NOMO-1 treated with DMSO at 0.1 percent for 48 hours (cell line): ENCODE results near the gene URB1.
"Not testable (repeated sequence)": the region's sequence is repeated elsewhere in the genome, so short reads cannot be mapped to it uniquely, and the experiment has no call there.

ENCODE experiments used
- DNase-seq: peaks from one replicate; lab custom pipeline; 2025; ENCODE audit not compliant: unreplicated experiment; lab: John Stamatoyannopoulos, UW

URB1 gene

DNA sequence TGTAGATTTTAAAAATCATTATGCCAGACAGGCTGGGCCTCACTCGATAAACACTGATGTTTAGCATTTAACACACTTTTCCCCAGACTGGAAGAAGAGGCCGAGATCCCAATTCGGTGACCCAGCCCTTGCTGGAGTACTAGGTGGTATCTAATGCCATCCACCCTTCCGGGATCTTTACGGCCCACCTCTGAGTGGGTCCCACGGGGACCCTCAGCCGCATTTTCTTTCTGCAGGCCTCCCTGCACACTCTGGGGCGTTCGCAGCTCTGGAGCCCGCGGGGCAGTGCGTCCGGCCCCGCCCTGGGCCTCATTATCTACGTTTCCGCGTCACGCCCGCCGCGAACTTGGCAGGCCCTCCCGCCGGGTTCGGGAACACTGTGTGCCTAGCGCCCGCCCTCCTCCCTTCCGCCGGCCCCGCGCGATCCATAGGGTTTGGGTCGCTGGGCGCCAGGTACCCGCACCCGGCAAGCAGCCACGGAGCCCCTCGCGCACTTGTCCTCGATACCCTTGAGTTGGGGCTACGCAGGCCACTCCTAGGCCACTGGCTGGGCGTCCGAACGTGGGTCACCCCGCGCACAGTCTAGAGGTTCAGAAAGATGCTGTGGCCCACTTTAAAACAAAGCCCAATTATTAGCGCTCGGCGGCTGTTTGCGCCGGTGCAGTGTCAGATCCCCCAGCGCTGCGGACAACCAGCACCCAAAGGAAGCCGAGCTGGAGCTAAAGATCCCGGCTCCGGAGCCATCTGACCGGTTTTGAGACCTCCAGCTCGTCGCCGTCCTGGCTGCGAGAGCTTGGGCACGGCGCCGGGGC lies 18.7 kb upstream of the URB1 start:
- DNase-seq, result peak; percentile 35

DNA sequence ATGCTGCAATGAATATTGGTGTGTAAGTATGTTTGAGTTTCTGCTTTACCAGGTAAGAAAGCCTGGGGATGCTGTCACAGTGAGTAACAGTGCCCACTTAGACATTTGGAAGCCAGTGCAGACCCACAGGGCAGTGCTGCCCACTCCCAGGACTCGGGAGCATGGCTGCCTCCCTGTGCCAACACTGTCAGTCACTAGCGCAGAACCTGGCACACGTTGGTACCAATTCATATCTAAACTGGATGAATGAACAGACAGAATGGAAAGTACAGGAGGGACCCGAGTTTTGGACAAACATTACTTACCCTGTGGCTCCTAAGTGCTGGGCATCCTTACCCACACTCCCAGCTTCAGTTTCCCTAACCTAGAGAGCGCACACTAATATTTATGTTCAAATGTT lies 18.1 kb upstream of the URB1 start:
- no peak for DNase-seq

DNA sequence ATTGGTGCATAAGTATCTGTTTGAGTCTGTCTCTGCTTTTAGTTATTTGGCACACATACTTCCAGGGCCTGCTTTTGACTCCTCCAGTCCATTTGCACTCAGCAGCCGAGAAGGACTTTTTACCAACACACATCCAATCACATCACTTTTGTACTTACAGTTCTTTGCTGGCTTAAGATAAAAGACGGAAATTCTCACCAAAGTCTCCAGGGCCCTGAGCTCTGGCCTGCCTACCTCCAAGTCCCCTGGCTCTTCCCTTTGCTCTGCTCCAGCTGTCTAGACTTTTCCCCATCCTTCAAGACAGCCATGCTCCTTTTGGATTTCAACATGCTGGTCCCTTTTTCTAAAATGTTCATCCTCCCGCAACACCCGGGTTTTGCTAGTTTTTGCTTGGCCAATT lies 17.5 kb upstream of the URB1 start:
- DNase-seq, result no peak

DNA sequence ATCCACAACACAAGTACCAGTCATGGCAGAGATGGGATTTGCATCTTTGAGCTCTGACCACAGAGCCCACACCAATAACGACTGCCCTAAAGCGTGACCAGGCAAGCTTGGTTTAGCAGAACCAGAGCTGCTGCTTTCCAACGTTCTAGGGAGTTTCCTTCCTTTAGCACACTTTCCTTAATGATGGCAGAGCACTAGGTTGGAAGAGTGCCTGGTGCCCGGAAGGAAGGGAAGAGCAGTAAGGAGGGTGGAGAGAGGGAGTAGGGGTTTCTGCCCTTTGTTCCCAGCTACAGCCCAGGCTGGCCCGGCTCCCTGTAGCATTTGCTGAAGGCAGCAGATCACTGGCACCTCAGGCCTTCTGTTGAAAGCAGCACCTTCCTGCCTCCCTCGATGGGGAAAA lies 13.6 kb upstream of the URB1 start:
- no peak for DNase-seq

- DNase-seq, result peak; percentile 48
Observed at GRCh38 chr21:32403201-32403777, 10.5 kb upstream of the URB1 start.

DNA sequence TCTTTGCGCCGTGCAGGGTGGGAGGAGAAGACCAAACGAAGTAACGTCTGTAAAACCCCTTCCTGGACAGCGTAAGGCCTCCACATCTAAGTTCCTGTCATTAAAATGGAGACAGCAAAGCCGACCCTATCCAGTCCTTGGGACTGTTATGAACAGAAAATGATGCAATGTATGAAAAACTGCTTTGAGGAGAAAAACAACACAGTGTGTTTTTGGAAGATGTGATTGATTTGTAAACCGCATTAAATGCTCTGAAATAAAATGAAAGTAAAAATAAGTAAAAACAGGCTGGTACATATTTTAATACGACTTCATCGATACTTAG lies 827 bp upstream of the URB1 start:
- DNase-seq, result peak; percentile 79

DNA sequence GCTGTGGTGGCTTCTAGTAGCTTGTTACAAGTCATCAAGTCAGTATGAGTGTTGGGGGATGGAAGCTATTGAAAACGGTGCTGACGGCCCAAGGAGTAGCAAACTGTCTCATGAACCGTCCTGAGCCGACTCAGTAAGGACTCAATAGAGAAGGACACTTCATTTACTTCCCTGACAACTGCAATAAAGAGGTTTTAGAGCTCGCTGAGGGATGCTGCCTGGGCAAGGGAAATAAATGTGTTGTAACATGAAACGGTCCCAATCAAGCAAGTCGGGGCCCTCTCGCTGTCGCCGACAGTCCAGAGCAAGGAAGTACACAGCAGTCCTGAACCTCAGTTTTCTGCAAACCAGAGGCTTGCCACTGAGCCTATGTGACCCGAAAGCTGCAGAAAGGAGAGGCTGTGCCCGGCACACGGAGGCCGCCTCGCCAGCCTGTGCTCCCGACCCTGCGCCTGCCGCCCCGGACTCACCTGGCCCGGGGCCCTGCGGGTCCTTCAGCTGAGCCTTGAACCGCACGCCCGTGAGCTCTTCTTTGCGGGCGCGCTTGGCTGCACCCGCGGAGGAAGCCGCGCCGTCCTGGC lies 423 bp downstream of the URB1 start:
- DNase-seq, result peak; percentile 13

- no peak for DNase-seq
Observed at GRCh38 chr21:32391755-32392154, 1.1 kb downstream of the URB1 start.

DNA sequence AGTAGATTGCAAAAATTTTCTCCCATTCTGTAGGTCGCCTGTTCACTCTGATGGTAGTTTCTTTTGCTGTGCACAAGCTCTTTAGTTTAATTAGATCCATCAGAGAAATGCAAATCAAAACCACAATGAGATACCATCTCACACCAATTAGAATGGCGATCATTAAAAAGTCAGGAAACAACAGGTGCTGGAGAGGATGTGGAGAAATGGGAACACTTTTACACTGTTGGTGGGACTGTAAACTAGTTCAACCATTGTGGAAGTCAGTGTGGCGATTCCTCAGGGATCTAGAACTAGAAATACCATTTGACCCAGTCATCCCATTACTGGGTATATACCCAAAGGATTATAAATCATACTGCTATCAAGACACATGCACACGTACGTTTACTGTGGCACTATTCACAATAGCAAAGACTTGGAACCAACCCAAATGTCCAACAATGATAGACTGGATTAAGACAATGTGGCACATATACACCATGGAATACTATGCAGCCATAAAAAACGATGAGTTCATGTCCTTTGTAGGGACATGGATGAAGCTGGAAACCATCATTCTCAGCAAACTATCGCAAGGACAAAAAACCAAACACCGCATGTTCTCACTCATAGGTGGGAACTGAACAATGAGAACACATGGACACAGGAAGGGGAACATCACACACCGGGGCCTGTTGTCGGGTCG lies 2.1 kb downstream of the URB1 start:
- DNase-seq, result not testable (repeated sequence)

GRCh38 chr21:32389337-32390015 lies 3.3 kb downstream of the URB1 start:
- DNase-seq, result no peak

DNA sequence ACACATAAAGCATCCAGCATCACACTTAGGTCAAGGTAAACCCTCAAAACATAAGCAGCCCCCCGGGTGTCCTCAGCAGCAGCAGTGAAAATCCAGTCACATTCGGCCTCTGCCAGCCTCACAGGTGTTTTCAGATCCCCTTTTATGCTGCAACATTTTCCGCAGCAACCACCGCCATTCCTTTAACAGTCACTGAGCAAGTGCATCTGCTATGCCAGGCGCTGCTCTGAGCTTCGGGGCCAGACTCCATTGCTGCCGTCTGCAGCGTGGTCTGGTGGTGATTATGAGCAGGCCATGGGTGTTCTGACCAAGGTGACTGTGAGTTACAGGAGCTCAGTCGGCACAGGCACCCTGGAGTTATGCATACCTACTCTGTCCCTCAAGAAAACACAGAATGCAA lies 4.5 kb downstream of the URB1 start:
- DNase-seq, result no peak

- no peak for DNase-seq
Observed at GRCh38 chr21:32387151-32387550, 5.7 kb downstream of the URB1 start.

GRCh38 chr21:32386195-32386870 lies 6.5 kb downstream of the URB1 start:
- DNase-seq, result no peak

- DNase-seq, result no peak
Observed at GRCh38 chr21:32383812-32384211, 9.0 kb downstream of the URB1 start.

- no peak for DNase-seq
Observed at GRCh38 chr21:32382108-32382644, 10.6 kb downstream of the URB1 start.

DNA sequence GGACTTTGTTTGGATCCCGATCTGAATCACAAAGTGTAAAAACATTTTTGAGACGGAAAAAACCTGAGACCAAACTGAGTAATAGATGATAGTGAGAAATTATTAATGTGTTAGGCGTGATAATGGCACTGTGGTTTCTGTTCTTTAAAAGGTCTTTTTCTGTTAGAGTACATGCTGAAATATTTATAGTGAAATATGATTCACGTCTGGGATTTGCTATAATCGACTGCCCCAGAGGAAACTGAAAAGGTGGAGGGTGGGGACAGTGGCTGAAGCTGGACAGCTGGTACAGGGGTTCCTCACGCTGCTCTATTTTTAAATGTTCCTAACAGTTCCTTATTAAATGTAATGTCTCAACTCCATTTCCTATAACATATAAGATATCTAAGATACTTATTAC lies 11.2 kb downstream of the URB1 start:
- DNase-seq, result no peak

DNA sequence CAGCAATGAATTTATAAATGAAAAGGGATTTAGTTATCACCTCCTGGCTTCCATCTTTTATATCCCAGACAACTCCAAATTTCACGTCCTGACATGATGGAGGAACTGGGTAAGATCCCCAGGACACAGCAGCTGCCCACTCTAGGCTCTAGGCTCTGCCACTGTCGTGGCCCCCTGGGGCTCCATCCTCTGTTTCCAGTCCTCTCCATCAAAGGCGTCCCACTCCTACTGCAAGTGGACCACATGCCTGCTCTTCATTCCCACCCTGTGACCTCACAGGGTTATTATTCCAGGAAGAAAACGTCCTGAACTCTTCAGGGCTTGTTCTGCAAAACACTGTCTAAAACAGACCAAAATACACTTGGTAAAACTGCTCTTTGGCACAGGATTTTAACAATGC lies 11.9 kb downstream of the URB1 start:
- no peak for DNase-seq

- no peak for DNase-seq
Observed at GRCh38 chr21:32378956-32379355, 13.9 kb downstream of the URB1 start.

GRCh38 chr21:32377991-32378390 lies 14.8 kb downstream of the URB1 start:
- no peak for DNase-seq

GRCh38 chr21:32377506-32377905 lies 15.3 kb downstream of the URB1 start:
- DNase-seq, result no peak

DNA sequence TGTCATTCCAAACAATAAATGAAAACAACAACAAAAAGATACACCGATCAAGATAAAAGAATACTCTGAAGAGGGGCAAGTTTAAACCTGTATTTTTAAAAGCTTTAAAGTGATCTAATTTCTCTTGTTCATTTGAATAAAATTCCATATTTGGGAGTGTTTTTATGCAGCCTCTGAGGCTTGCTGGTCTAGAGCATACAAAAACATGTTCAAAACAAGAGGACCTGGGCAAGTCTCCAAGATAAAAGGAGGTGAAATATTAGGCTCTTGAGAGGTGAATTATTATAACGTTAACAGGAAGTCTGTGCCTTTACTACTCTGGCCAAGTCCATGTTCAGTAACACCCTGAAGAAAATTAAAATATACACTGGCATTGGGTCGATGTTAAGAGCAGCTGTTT lies 20.1 kb downstream of the URB1 start:
- DNase-seq, result no peak
